IMR-90 (cell line): Measurements from ENCODE around the gene C6orf15. TPM values are rescaled to one million over a fixed set of nuclear protein-coding genes. Genes with fewer than 3 reads are reported as not detected.
"Not testable (repeated sequence)": the region's sequence is repeated elsewhere in the genome, so short reads cannot be mapped to it uniquely, and the experiment has no call there.

Source experiments
- ATAC-seq: fragments of 200-7000 bp; cut with Tn5 transposase; 2 replicates; pipeline ENCODE4 v1.9.1; 2020; ENCODE audit warnings: low read depth, mild to moderate bottlenecking, moderate library complexity
- BruUV-seq: library from RNA; stranded (reverse); fragments of 400-500 nt; replicated peaks from 2 replicates; lab custom pipeline; 2021; lab: Mats Ljungman, UMichigan
- CTCF ChIA-PET: fragments of 300-600 bp; formaldehyde crosslinking; extraction: SDS; loops from one replicate; lab custom pipeline; 2021; ENCODE audit warnings: antibody characterized with exemption; lab: Yijun Ruan, JAX
- POLR2A ChIA-PET: fragments of 300-600 bp; sonication (Branson Sonifier 250); formaldehyde crosslinking; loops from one replicate; lab custom pipeline; 2022; ENCODE audit warnings: antibody characterized with exemption; ENCODE audit not compliant: unreplicated experiment; lab: Charles Lee
- DNase-seq: peaks from one replicate; pipeline ENCODE4 v3.0.0; 2013
- H2AFZ ChIP-seq: replicated peaks from 2 replicates; pipeline ENCODE3; 2013; ENCODE audit warnings: low read length, mild to moderate bottlenecking; ENCODE audit not compliant: poor library complexity
- H2AK5ac ChIP-seq: 2 replicates; pipeline ENCODE4 v1.6.1; 2013; ENCODE audit warnings: low read depth, low read length, inconsistent platforms
- H2AK9ac ChIP-seq: replicated peaks from 2 replicates; pipeline ENCODE3; 2013; ENCODE audit warnings: mild to moderate bottlenecking, low read depth, low read length, moderate library complexity; ENCODE audit not compliant: poor library complexity
- H2BK120ac ChIP-seq: 2 replicates; pipeline ENCODE4 v1.6.1; 2013; ENCODE audit warnings: low read depth, low read length, inconsistent platforms
- H2BK15ac ChIP-seq: 3 replicates; pipeline ENCODE4 v1.6.1; 2013; ENCODE audit warnings: low read depth, low read length, inconsistent platforms
- H2BK20ac ChIP-seq: 2 replicates; pipeline ENCODE4 v1.6.1; 2013; ENCODE audit warnings: low read depth, mild to moderate bottlenecking, inconsistent platforms, low read length, moderate library complexity
- H2BK5ac ChIP-seq: 2 replicates; pipeline ENCODE4 v1.6.1; 2013; ENCODE audit warnings: mild to moderate bottlenecking, low read depth, low read length, inconsistent platforms; ENCODE audit not compliant: poor library complexity, severe bottlenecking
- H3K14ac ChIP-seq: replicated peaks from 2 replicates; pipeline ENCODE4 v1.6.1; 2013; ENCODE audit warnings: low read depth, low read length, inconsistent platforms
- H3K18ac ChIP-seq: 2 replicates; pipeline ENCODE4 v1.6.1; 2013; ENCODE audit warnings: low read depth, low read length, control low read depth
- H3K23ac ChIP-seq: 2 replicates; pipeline ENCODE4 v1.6.1; 2013; ENCODE audit warnings: low read depth, low read length, inconsistent platforms
- H3K27ac ChIP-seq: 2 replicates; pipeline ENCODE4 v1.5.1; 2013; ENCODE audit warnings: mild to moderate bottlenecking, control low read depth, low read length; ENCODE audit not compliant: insufficient read depth
- H3K27me3 ChIP-seq: 2 replicates; pipeline ENCODE4 v1.6.1; 2013; ENCODE audit warnings: low read length; ENCODE audit not compliant: control insufficient read depth, insufficient read depth
- H3K36me3 ChIP-seq: 2 replicates; pipeline ENCODE4 v1.6.1; 2013; ENCODE audit warnings: low read length, mixed read lengths; ENCODE audit not compliant: control insufficient read depth, insufficient read depth
- H3K4ac ChIP-seq: 2 replicates; pipeline ENCODE4 v1.6.1; 2013; ENCODE audit warnings: low read depth, low read length, inconsistent platforms
- H3K4me1 ChIP-seq: 2 replicates; pipeline ENCODE4 v1.6.1; 2013; ENCODE audit warnings: low read length, mixed read lengths; ENCODE audit not compliant: control insufficient read depth, insufficient read depth
- H3K4me2 ChIP-seq: 2 replicates; pipeline ENCODE4 v1.6.1; 2013; ENCODE audit warnings: low read depth, mild to moderate bottlenecking, control low read depth, low read length, moderate library complexity
- H3K4me3 ChIP-seq: 2 replicates; pipeline ENCODE4 v1.5.1; 2013; ENCODE audit warnings: low read depth, mild to moderate bottlenecking, control low read depth, low read length, moderate library complexity; ENCODE audit not compliant: insufficient read depth
- H3K56ac ChIP-seq: 2 replicates; pipeline ENCODE4 v1.6.1; 2013; ENCODE audit warnings: low read length, inconsistent platforms; ENCODE audit not compliant: insufficient read depth; ENCODE audit errors: extremely low read depth
- H3K79me1 ChIP-seq, 2 experiments: 2 replicates each; pipeline ENCODE4 v1.6.1; 2013; ENCODE audit warnings: low read length in 2 of 2, inconsistent platforms in 1 of 2, low read depth in 1 of 2
- H3K9ac ChIP-seq: 2 replicates; pipeline ENCODE4 v1.6.1; 2013; ENCODE audit warnings: low read depth, low read length, control low read depth
- H3K9me1 ChIP-seq: 2 replicates; pipeline ENCODE4 v1.6.1; 2013; ENCODE audit warnings: low read length, inconsistent platforms; ENCODE audit not compliant: insufficient read depth
- H3K9me3 ChIP-seq: 2 replicates; pipeline ENCODE4 v1.6.1; 2013; ENCODE audit warnings: low read length; ENCODE audit not compliant: control insufficient read depth, insufficient read depth
- H4K20me1 ChIP-seq: 2 replicates; pipeline ENCODE4 v1.6.1; 2013; ENCODE audit warnings: low read length, inconsistent platforms; ENCODE audit not compliant: insufficient read depth
- H4K5ac ChIP-seq: 2 replicates; pipeline ENCODE4 v1.6.1; 2013; ENCODE audit warnings: mild to moderate bottlenecking, low read depth, low read length, control low read depth
- H4K8ac ChIP-seq, 2 experiments: 2 replicates each; pipeline ENCODE4 v1.6.1; 2013; ENCODE audit warnings: low read depth in 2 of 2, low read length in 2 of 2, control low read depth in 1 of 2, inconsistent platforms in 1 of 2
- H4K91ac ChIP-seq: 2 replicates; pipeline ENCODE4 v1.6.1; 2013; ENCODE audit warnings: low read depth, low read length, inconsistent platforms; ENCODE audit not compliant: insufficient read depth
- WGBS, 2 experiments: methylation state at CpG; one replicate each; pipeline versions ENCODE4 v1.1.5 to v1.1.7; 2013; ENCODE audit warnings: missing lambda C conversion rate in 2 of 2; ENCODE audit not compliant: insufficient read length in 1 of 2; ENCODE audit errors: extremely low coverage in 2 of 2; 5-methylcytosine and 5-hydroxymethylcytosine counted together
- dilution Hi-C: fragments of 300-500 bp; cut with HindIII; formaldehyde crosslinking; loops from one replicate; pipeline ENCODE4 v1.14.3; 2018; ENCODE audit warnings: low sequenced_read_pairs; ENCODE audit not compliant: unreplicated experiment
- in situ Hi-C: fragments of 300-500 bp; cut with MboI; formaldehyde crosslinking; loops from 3 replicates; pipeline ENCODE4 v1.14.3; 2019; ENCODE audit warnings: low sequenced_read_pairs, inconsistent platforms, mixed read lengths
- intact Hi-C: fragments of 100-400 bp; cut with micrococcal nuclease; formaldehyde crosslinking; loops from 2 replicates; pipeline ENCODE4 v1.10.0; 2022
- polyA plus RNA-seq, 3 experiments: library from polyadenylated mRNA; depleted of rRNA; stranded (reverse); fragments of >200 nt; gene quantifications; 2 replicates each; pipeline ENCODE4 v1.2.3, GENCODE V29; 2012; ENCODE audit warnings: low replicate concordance in 1 of 3
- total RNA-seq: library from RNA; depleted of rRNA; stranded (reverse); fragments of >200 nt; gene quantifications from 2 replicates; pipeline ENCODE4 v1.2.3, GENCODE V29; 2012

The C6orf15 gene
- total and polyA plus RNA-seq, 2 of the 4 experiments (the other 2 are of a cell fraction): not detected

DNA sequence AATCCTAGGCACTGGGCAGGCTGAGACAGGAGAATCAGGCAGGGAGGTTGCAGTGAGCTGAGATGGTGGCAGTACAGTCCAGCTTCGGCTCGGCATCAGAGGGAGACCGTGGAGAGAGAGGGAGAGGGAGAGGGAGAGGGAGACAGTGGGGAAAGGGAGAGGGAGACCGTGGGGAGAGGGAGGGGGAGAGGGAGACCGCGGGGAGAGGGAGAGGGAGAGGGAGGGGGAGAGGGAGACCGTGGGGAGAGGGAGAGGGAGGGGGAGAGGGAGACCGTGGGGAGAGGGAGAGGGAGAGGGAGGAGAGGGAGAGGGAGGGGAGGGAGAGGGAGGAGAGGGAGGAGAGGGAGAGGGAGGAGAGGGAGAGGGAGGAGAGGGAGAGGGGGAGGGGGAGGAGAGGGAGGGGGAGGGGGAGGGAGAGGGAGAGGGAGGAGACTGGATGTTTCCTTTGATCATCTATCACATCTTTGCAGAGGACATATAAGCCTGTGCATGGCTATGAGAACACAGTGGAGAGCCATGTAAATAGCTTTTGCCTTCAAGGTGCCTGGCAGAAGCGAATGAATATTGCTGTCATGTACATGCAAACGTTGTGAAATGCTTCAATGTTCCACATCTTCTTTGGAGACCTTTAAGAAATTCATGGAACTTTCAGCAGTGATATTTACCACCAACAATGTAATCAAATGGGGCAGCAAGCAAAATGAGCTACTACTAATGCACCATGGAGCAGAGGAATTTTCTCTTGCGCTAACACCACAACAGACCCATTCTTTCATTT, 44.3 kb downstream of the C6orf15 start:
- H4K5ac ChIP-seq, H3K23ac ChIP-seq, H4K20me1 ChIP-seq, H3K9me3 ChIP-seq, in situ Hi-C loops, H3K9ac ChIP-seq, H3K4me3 ChIP-seq, H2AFZ ChIP-seq, H3K79me1 ChIP-seq, BruUV-seq, H3K4me1 ChIP-seq, intact Hi-C loops, H2BK15ac ChIP-seq, H2AK5ac ChIP-seq, H4K91ac ChIP-seq, ATAC-seq, H4K8ac ChIP-seq, H2BK120ac ChIP-seq, DNase-seq, H3K4ac ChIP-seq, H3K36me3 ChIP-seq, H3K9me1 ChIP-seq, H3K56ac ChIP-seq, H3K27me3 ChIP-seq, H2BK5ac ChIP-seq, H3K4me2 ChIP-seq, dilution Hi-C loops, H3K27ac ChIP-seq, H2BK20ac ChIP-seq, H3K18ac ChIP-seq, H2AK9ac ChIP-seq, H3K14ac ChIP-seq: not testable (repeated sequence)
- ChIA-PET POLR2A (interaction anchor here (0.6 kb wide), 1 partner anchor 124 kb away, joined by 3 read pairs; no protein-coding TSS in a partner anchor), CTCF (interaction anchor here (0.6 to 1.9 kb wide), 2 partner anchors 52 to 152 kb away, joined by 4 to 12 read pairs; no protein-coding TSS in a partner anchor)
- 68% methylated on average over 2 of the region's 11 CpGs; no CpG with 5 or more reads in 1 of the 2 experiments for WGBS, 2 experiments

DNA sequence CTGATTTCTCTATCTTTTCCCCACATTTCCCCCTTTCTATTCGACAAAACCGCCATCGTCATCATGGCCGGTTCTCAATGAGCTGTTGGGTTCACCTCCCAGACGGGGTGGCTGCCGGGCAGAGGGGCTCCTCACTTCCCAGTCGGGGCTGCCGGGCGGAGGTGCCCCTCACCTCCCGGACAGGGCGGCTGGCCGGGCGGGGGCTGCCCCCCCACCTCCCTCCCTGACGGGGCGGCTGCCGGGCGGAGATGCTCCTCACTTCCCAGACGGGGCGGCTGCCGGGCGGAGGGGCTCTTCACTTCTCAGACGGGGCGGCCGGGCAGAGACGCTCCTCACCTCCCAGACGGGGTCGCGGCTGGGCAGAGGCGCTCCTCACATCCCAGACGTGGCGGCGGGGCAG, 45.3 kb downstream of the C6orf15 start:
- CTCF ChIA-PET: not testable (repeated sequence)

More for the DNA sequence above, 45.3 kb downstream of the C6orf15 start:
- H4K5ac ChIP-seq, H3K79me1 ChIP-seq, dilution Hi-C loops, H2AK9ac ChIP-seq, H3K18ac ChIP-seq, H3K4me1 ChIP-seq, H3K4ac ChIP-seq, H3K9me3 ChIP-seq, BruUV-seq, H2BK5ac ChIP-seq, H3K9ac ChIP-seq, H3K23ac ChIP-seq, H4K8ac ChIP-seq, H3K56ac ChIP-seq, H2AK5ac ChIP-seq, H3K27me3 ChIP-seq, H3K4me3 ChIP-seq, intact Hi-C loops, H4K91ac ChIP-seq, POLR2A ChIA-PET, H3K27ac ChIP-seq, H2BK20ac ChIP-seq, H2BK120ac ChIP-seq, H3K14ac ChIP-seq, DNase-seq, ATAC-seq, H3K4me2 ChIP-seq, in situ Hi-C loops, H3K9me1 ChIP-seq, H2BK15ac ChIP-seq, H3K36me3 ChIP-seq, H4K20me1 ChIP-seq, H2AFZ ChIP-seq: not testable (repeated sequence)
- WGBS, 2 experiments: 90% methylated on average over 7 of the region's 32 CpGs; no CpG with 5 or more reads in 1 of the 2 experiments
